Measurements from ENCODE around the gene TPRX1. TPM values are rescaled to one million over a fixed set of nuclear protein-coding genes. Genes with fewer than 3 reads are reported as not detected.
"Not testable (repeated sequence)": the region's sequence is repeated elsewhere in the genome, so short reads cannot be mapped to it uniquely, and the experiment has no call there.

Gene TPRX1
- total RNA-seq, 3 donors from 2014 or later (not counting 1 experiment from before 2014, with no cell fraction given): not detected

DNA sequence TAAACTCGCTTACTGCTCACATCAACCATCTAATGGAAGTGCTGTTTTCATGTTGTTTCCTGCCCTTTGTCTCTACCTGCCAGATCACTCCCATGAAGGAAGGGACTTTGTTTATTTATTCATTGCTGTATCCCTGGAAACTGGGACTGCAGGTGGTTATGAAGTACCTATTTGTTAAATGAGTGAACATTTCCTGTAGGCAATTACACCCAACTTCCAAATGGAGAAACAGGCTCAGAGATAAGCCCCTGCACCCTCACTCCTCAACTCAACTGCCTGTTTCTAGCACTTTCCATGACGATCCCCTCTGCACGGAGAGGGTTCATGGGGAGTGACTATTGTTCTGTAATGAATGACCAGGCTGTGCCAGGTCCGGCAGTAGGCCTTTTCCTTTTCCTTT, 27.8 kb downstream of the TPRX1 start:
- no peak for ATAC-seq
- Mint-ChIP-seq H3K27ac (no peak overlapping the region), H3K4me3 (peak overlapping the region; percentile 47), H3K27me3 (ENCODE audit: low read depth in 2 of 2) (no peaks in the 10 kb centered on the region), H3K4me1 (peaks cover 7 to 39% of the 10 kb centered on the region in 2 donors), H3K9me3 (no peaks in the 10 kb centered on the region), H3K36me3 (no peaks in the 10 kb centered on the region)
- peaks cover 26% of the 10 kb centered on the region for H3K4me1 ChIP-seq (ENCODE audit: control insufficient read depth, insufficient read depth, low read length)
- intact Hi-C loops (cut with micrococcal nuclease): no loop called here
- no peak overlapping the region for H3K4me3 ChIP-seq (ENCODE audit: low read length)
- no peaks in the 10 kb centered on the region for H3K9me3 ChIP-seq (ENCODE audit: control insufficient read depth, insufficient read depth, low read length)
- H3K27ac ChIP-seq (ENCODE audit: low read length): no peak overlapping the region
- no peak for TF ChIP-seq CTCF (IDR thresholded peaks at IDR 0.05)
- WGBS (ENCODE audit: insufficient coverage): 90% methylated on average over 2 of the region's 4 CpGs
- no peak for DNase-seq
- peaks cover 6% of the 10 kb centered on the region for H3K36me3 ChIP-seq (ENCODE audit: control insufficient read depth, insufficient read depth, low read length)
- no peaks in the 10 kb centered on the region for H3K27me3 ChIP-seq (ENCODE audit: control insufficient read depth, insufficient read depth, low read length)

- H3K4me3 Mint-ChIP-seq; H3K36me3 ChIP-seq (ENCODE audit: control insufficient read depth, insufficient read depth, low read length); intact Hi-C loops (cut with micrococcal nuclease); ATAC-seq; H3K36me3 Mint-ChIP-seq; H3K9me3 ChIP-seq (ENCODE audit: control insufficient read depth, insufficient read depth, low read length); H3K4me1 Mint-ChIP-seq; H3K27ac Mint-ChIP-seq; H3K4me3 ChIP-seq (ENCODE audit: low read length); DNase-seq; H3K27ac ChIP-seq (ENCODE audit: low read length); H3K9me3 Mint-ChIP-seq; H3K4me1 ChIP-seq (ENCODE audit: control insufficient read depth, insufficient read depth, low read length); H3K27me3 ChIP-seq (ENCODE audit: control insufficient read depth, insufficient read depth, low read length); H3K27me3 Mint-ChIP-seq (ENCODE audit: low read depth in 2 of 2): not testable (repeated sequence)
- 89% methylated on average over 6 of the region's 6 CpGs for WGBS (ENCODE audit: insufficient coverage)
Observed at GRCh38 chr19:47771291-47771690, 33.1 kb downstream of the TPRX1 start.

GRCh38 chr19:47769534-47769933, 34.8 kb downstream of the TPRX1 start:
- Mint-ChIP-seq H3K27ac (no peak overlapping the region), H3K36me3 (no peaks in the 10 kb centered on the region)
- WGBS (ENCODE audit: insufficient coverage): 92% methylated on average over 2 of the region's 3 CpGs

DNA sequence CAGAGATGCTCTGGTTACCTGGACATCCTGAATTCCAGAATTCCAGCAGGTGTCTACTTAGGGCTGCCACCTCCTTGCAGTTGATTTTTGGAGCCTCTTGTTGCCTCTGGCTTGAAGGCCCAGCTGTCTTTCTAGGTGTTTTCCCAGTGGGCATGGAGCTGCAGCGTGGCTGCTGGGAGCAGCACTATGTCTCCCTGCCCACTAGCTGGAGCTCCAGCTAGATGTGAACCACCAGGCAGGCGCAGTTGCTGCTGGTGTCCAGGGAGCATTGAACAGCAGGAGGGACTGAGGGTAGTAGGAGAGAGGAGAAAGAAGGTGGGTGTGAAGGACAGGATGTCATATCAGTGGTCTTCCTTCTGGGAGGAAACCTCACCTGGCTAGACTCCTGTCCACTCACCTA, 35.7 kb downstream of the TPRX1 start:
- Histone ChIP-seq H3K27me3 (ENCODE audit: control insufficient read depth, insufficient read depth, low read length) (no peaks in the 10 kb centered on the region), H3K27ac (ENCODE audit: low read length) (no peak overlapping the region), H3K4me1 (ENCODE audit: control insufficient read depth, insufficient read depth, low read length) (no peaks in the 10 kb centered on the region), H3K9me3 (ENCODE audit: control insufficient read depth, insufficient read depth, low read length) (no peaks in the 10 kb centered on the region), H3K4me3 (ENCODE audit: low read length) (no peak overlapping the region), H3K36me3 (ENCODE audit: control insufficient read depth, insufficient read depth, low read length) (no peaks in the 10 kb centered on the region)
- ATAC-seq (no peak), DNase-seq (peak in 1 of 2 donors; percentile 5)
- 89% methylated on average over 2 of the region's 2 CpGs for WGBS (ENCODE audit: insufficient coverage)
- intact Hi-C loops (cut with micrococcal nuclease): no loop called here
- peaks cover 0 to 5% of the 10 kb centered on the region in 2 donors for H3K4me1 Mint-ChIP-seq
- no peak overlapping the region for H3K27ac Mint-ChIP-seq
- no peak overlapping the region for H3K4me3 Mint-ChIP-seq
- no peaks in the 10 kb centered on the region for H3K27me3 Mint-ChIP-seq (ENCODE audit: low read depth in 2 of 2)
- TF ChIP-seq CTCF (IDR thresholded peaks at IDR 0.05): no peak
- H3K9me3 Mint-ChIP-seq: no peaks in the 10 kb centered on the region
- H3K36me3 Mint-ChIP-seq: no peaks in the 10 kb centered on the region

More at GRCh38 chr19:47769534-47769933, 34.8 kb downstream of the TPRX1 start:
- TF ChIP-seq CTCF (IDR thresholded peaks at IDR 0.05): no peak
- no peak for DNase-seq
- H3K36me3 ChIP-seq (ENCODE audit: control insufficient read depth, insufficient read depth, low read length): no peaks in the 10 kb centered on the region
- no peaks in the 10 kb centered on the region for H3K9me3 ChIP-seq (ENCODE audit: control insufficient read depth, insufficient read depth, low read length)
- intact Hi-C loops (cut with micrococcal nuclease): no loop called here
- H3K9me3 Mint-ChIP-seq: no peaks in the 10 kb centered on the region
- H3K4me1 ChIP-seq (ENCODE audit: control insufficient read depth, insufficient read depth, low read length): no peaks in the 10 kb centered on the region
- no peak overlapping the region for H3K4me3 Mint-ChIP-seq
- H3K27me3 Mint-ChIP-seq (ENCODE audit: low read depth in 2 of 2): no peaks in the 10 kb centered on the region
- peaks cover 0 to 5% of the 10 kb centered on the region in 2 donors for H3K4me1 Mint-ChIP-seq
- H3K27ac ChIP-seq (ENCODE audit: low read length): no peak overlapping the region
- H3K4me3 ChIP-seq (ENCODE audit: low read length): no peak overlapping the region
- no peak for ATAC-seq
- H3K27me3 ChIP-seq (ENCODE audit: control insufficient read depth, insufficient read depth, low read length): no peaks in the 10 kb centered on the region

Measured in natural killer cell (primary cell).